ENCODE measurements around the gene MTOR. TPM values are rescaled to one million over a fixed set of nuclear protein-coding genes. Genes with fewer than 3 reads are reported as not detected.
"Not testable (repeated sequence)": the region's sequence is repeated elsewhere in the genome, so short reads cannot be mapped to it uniquely, and the experiment has no call there.

Gene MTOR
- total RNA-seq, 1 donor from 2014 or later, result 82.4 TPM

DNA sequence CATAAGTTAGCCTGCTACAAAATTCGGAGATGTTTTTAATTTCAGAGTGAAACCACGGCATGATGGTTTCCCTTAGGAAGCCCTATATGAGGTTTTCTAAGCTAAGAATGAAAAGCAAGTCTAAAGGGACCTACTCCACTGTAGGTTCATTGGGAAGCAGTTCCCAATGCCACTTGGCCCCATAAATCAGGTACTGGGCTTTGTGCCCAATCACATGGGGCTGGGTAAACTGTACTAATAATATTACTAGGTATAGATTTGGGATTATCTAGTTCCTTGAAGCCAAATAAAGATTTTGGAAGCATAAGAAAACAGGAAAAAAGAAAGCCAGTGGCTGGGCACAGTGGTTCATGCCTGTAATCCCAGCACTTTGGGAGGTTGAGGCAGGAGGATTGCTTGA is 92.2 kb downstream of the MTOR start:
- Mint-ChIP-seq H3K27ac (ENCODE audit: unreplicated experiment) (no peak overlapping the region), H3K4me1 (ENCODE audit: low read depth, unreplicated experiment) (no peaks in the 10 kb centered on the region), H3K9me3 (ENCODE audit: unreplicated experiment) (peaks cover 3% of the 10 kb centered on the region), H3K27me3 (ENCODE audit: unreplicated experiment) (peaks cover 2% of the 10 kb centered on the region), H3K4me3 (ENCODE audit: unreplicated experiment) (no peak overlapping the region), H3K36me3 (ENCODE audit: unreplicated experiment) (no peaks in the 10 kb centered on the region)
- TF ChIP-seq, protein P1, sequence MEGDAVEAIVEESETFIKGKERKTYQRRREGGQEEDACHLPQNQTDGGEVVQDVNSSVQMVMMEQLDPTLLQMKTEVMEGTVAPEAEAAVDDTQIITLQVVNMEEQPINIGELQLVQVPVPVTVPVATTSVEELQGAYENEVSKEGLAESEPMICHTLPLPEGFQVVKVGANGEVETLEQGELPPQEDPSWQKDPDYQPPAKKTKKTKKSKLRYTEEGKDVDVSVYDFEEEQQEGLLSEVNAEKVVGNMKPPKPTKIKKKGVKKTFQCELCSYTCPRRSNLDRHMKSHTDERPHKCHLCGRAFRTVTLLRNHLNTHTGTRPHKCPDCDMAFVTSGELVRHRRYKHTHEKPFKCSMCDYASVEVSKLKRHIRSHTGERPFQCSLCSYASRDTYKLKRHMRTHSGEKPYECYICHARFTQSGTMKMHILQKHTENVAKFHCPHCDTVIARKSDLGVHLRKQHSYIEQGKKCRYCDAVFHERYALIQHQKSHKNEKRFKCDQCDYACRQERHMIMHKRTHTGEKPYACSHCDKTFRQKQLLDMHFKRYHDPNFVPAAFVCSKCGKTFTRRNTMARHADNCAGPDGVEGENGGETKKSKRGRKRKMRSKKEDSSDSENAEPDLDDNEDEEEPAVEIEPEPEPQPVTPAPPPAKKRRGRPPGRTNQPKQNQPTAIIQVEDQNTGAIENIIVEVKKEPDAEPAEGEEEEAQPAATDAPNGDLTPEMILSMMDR (IDR thresholded peaks at IDR 0.05; ENCODE audit: partially characterized antibody, unreplicated experiment), result no peak
- no peak for DNase-seq

DNA sequence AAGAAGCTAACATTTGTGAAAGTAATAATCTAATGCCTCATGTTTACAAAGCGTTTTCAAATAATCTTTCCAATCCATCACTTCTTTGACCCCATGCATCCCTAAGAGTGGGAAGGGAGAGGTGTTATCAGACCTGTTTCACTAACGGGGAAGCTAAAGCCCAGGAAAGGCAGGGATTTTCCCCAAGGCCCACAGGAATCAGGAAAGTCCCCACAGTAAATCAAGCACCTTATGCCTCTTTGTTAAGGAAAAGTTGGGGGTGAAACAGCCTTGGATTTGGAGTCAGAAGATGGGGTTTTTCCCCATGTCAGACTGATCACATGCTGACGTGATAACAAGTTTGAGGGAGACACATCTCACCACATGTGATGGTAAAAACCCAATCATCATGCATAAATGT is 93.1 kb downstream of the MTOR start:
- TF ChIP-seq, protein P1 (IDR thresholded peaks at IDR 0.05; ENCODE audit: partially characterized antibody, unreplicated experiment), result no peak
- Mint-ChIP-seq H3K27ac (ENCODE audit: unreplicated experiment) (no peak overlapping the region), H3K9me3 (ENCODE audit: unreplicated experiment) (peaks cover 3% of the 10 kb centered on the region), H3K4me3 (ENCODE audit: unreplicated experiment) (no peak overlapping the region), H3K4me1 (ENCODE audit: low read depth, unreplicated experiment) (no peaks in the 10 kb centered on the region), H3K27me3 (ENCODE audit: unreplicated experiment) (peaks cover 2% of the 10 kb centered on the region), H3K36me3 (ENCODE audit: unreplicated experiment) (no peaks in the 10 kb centered on the region)
- DNase-seq, result no peak

DNA sequence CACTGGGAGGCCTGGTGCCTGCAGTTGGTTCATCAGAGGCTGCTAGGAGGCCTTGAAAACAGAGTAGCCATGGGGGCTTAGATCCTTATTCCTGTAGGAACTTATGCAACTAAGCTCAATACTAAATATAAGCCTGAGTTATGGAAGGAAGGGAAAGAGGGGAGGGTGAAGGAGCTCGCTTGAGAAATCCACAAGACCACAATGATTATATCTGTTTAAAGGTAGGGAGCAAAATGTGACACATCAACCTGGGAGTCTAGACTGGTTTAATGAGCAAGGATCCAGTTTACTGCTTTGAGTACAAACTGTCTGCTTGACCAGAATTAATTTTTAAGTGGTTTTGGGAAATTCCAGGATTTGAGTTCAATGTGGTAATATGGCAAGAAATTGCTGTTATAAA is 93.6 kb downstream of the MTOR start:
- no peaks in the 10 kb centered on the region for H3K4me1 Mint-ChIP-seq (ENCODE audit: low read depth, unreplicated experiment)
- no peak overlapping the region for H3K4me3 Mint-ChIP-seq (ENCODE audit: unreplicated experiment)
- no peaks in the 10 kb centered on the region for H3K36me3 Mint-ChIP-seq (ENCODE audit: unreplicated experiment)
- H3K27me3 Mint-ChIP-seq (ENCODE audit: unreplicated experiment), result peaks cover 2% of the 10 kb centered on the region
- H3K27ac Mint-ChIP-seq (ENCODE audit: unreplicated experiment), result no peak overlapping the region
- peaks cover 3% of the 10 kb centered on the region for H3K9me3 Mint-ChIP-seq (ENCODE audit: unreplicated experiment)
- TF ChIP-seq, protein P1 (IDR thresholded peaks at IDR 0.05; ENCODE audit: partially characterized antibody, unreplicated experiment), result no peak
- no peak for DNase-seq

DNA sequence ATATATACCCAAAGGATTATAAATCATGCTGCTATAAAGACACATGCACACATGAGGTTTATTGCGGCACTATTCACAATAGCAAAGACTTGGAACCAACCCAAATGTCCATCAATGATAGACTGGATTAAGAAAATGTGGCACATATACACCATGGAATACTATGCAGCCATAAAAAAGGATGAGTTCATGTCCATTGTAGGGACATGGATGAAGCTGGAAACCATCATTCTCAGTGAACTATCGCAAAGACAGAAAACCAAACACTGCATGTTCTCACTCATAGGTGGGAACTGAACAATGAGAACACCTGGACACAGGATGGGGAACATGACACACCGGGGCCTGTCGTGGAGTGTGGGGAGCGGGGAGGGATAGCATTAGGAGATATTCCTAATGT is 95.6 kb downstream of the MTOR start:
- H3K27ac Mint-ChIP-seq (ENCODE audit: unreplicated experiment); H3K4me1 Mint-ChIP-seq (ENCODE audit: low read depth, unreplicated experiment); H3K9me3 Mint-ChIP-seq (ENCODE audit: unreplicated experiment); H3K27me3 Mint-ChIP-seq (ENCODE audit: unreplicated experiment); H3K36me3 Mint-ChIP-seq (ENCODE audit: unreplicated experiment); H3K4me3 Mint-ChIP-seq (ENCODE audit: unreplicated experiment); DNase-seq: not testable (repeated sequence)

DNA sequence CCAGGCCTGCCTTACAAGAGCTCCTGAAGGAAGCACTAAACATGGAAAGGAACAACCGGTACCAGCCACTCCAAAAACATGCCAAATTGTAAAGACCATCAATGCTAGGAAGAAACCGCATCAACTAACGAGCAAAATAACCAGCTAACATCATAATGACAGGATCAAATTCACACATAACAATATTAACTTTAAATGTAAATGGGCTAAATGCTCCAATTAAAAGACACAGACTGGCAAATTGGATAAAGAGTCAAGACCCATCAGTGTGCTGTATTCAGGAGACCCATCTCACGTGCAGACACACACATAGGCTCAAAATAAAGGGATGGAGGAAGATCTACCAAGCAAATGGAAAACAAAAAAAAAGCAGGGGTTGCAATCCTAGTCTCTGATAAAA is 99.6 kb downstream of the MTOR start:
- peaks cover 14% of the 10 kb centered on the region for H3K4me1 Mint-ChIP-seq (ENCODE audit: low read depth, unreplicated experiment)
- H3K27me3 Mint-ChIP-seq (ENCODE audit: unreplicated experiment); H3K9me3 Mint-ChIP-seq (ENCODE audit: unreplicated experiment); H3K36me3 Mint-ChIP-seq (ENCODE audit: unreplicated experiment); H3K27ac Mint-ChIP-seq (ENCODE audit: unreplicated experiment); DNase-seq; H3K4me3 Mint-ChIP-seq (ENCODE audit: unreplicated experiment): not testable (repeated sequence)

DNA sequence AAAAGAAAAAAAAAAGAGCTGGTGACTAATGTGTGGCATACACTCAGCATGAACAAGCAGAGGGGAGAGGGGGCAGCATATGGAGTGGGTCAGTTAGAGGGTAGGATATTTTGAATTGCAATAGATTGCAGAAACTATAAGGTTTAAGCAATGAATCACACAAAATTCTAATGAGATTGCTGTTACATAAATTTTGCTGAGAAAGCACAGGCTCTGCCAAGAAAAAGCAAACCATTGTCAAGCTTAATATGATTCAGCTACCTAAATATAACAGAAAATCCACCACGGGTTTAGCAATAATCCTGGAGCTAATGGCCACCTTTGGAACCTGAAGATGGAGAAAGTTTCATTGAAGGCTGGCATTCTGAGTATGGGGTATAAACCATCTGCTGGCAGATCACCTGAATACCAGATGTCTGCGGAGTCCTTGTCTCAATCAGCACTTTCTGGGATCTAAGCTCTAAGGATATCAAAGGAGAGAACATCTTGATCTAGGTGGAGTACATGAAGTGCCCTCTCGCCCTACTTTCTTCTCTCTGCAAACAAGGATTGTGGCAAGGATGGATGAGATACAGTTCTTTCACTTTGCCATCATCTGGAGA is 103.5 kb downstream of the MTOR start:
- TF ChIP-seq, protein P1 (IDR thresholded peaks at IDR 0.05; ENCODE audit: partially characterized antibody, unreplicated experiment), result no peak
- H3K36me3 Mint-ChIP-seq (ENCODE audit: unreplicated experiment), result no peaks in the 10 kb centered on the region
- peaks cover 20% of the 10 kb centered on the region for H3K4me1 Mint-ChIP-seq (ENCODE audit: low read depth, unreplicated experiment)
- no peak overlapping the region for H3K4me3 Mint-ChIP-seq (ENCODE audit: unreplicated experiment)
- H3K9me3 Mint-ChIP-seq (ENCODE audit: unreplicated experiment), result peaks cover 2% of the 10 kb centered on the region
- H3K27ac Mint-ChIP-seq (ENCODE audit: unreplicated experiment), result peak overlapping the region; percentile 83
- H3K27me3 Mint-ChIP-seq (ENCODE audit: unreplicated experiment), result peaks cover 1% of the 10 kb centered on the region
- no peak for DNase-seq
